ENCODE measurements around the gene KCP.

Gene KCP

GRCh38 chr7:128938544-128939074, 28.1 kb upstream of the KCP start:
- DNase-seq = peak; percentile 5

- DNase-seq = peak; percentile 7
These were observed 27.4 kb upstream of the KCP start, which contains the start of gene IRF5 for GRCh38 chr7:128937647-128938543. IRF5 (plus strand) TSS chr7:128937927; CDS start chr7:128942082, 4,155 bp downstream.

- DNase-seq = no peak
These were observed 26.8 kb upstream of the KCP start for GRCh38 chr7:128937271-128937646.

- no peak for DNase-seq
These were observed 26.3 kb upstream of the KCP start for GRCh38 chr7:128936798-128937197.

GRCh38 chr7:128935342-128935730, 24.8 kb upstream of the KCP start:
- DNase-seq = no peak

GRCh38 chr7:128934361-128935341, 24.1 kb upstream of the KCP start:
- DNase-seq = no peak

- no peak for DNase-seq
These were observed 22.8 kb upstream of the KCP start for GRCh38 chr7:128933180-128933891.

GRCh38 chr7:128932862-128933179, 22.3 kb upstream of the KCP start:
- no peak for DNase-seq

- DNase-seq = no peak
These were observed 21.7 kb upstream of the KCP start for GRCh38 chr7:128931965-128932861.

GRCh38 chr7:128931190-128931798, 20.8 kb upstream of the KCP start:
- no peak for DNase-seq

- no peak for DNase-seq
These were observed 18.6 kb upstream of the KCP start for GRCh38 chr7:128928882-128929788.

- no peak for DNase-seq
These were observed 17.8 kb upstream of the KCP start for GRCh38 chr7:128928159-128928813.

- DNase-seq = no peak
These were observed 14.4 kb upstream of the KCP start for GRCh38 chr7:128924707-128925588.

- no peak for DNase-seq
These were observed 12.9 kb upstream of the KCP start for GRCh38 chr7:128923411-128923800.

- DNase-seq = no peak
These were observed 12.2 kb upstream of the KCP start for GRCh38 chr7:128922496-128923410.

GRCh38 chr7:128921866-128922440, 11.4 kb upstream of the KCP start:
- DNase-seq = no peak
